Retina (tissue), 1 donor: ENCODE data around the gene IRAK1.
A peak's percentile ranks its signal among the peaks of the same experiment; 100 is the strongest.

Experiments
- DNase-seq: peaks from one replicate; pipeline ENCODE4 v3.0.0-alpha.2; 2016

Gene IRAK1

DNA sequence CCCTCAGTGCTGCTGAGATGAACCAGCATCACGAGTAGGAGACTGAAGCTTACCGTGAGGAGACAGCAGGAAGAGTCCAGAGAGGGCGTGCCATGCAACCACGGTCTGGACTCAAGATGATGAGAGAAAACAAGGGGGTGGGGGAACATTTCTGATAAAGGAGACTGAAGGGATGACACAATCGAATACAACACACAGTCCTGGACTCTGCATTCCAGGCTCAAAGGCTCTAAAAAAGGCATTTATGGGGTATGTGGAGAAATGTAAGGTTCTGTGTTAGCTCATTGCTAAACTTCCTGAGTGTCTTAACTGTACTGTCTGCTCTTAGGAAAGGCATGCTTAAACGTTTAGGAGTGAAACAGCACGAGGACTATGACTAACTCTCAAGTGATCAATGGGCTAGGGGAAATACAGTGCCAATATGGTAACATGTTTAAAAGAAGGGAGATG is 20.6 kb upstream of the IRAK1 start:
- DNase-seq = no peak

DNA sequence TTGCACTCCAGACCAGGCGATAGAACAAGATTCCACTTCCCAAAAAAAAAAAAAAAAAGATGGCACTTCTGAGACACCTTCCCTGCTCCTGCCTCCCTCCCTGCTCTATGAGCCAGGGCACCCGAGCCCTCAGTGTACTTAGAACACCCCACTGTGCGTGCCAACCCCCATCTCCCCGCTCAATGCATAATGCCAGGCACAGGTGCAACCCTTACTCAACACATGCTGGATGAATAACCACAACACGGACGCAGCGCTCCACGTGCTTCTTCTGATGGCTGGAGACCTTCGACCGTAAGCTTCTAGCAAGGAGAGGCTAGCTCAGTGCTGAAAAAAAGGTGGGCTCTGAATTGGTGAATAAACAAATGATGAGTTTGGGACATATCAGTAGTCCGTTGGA is 19.9 kb upstream of the IRAK1 start:
- no peak for DNase-seq

DNA sequence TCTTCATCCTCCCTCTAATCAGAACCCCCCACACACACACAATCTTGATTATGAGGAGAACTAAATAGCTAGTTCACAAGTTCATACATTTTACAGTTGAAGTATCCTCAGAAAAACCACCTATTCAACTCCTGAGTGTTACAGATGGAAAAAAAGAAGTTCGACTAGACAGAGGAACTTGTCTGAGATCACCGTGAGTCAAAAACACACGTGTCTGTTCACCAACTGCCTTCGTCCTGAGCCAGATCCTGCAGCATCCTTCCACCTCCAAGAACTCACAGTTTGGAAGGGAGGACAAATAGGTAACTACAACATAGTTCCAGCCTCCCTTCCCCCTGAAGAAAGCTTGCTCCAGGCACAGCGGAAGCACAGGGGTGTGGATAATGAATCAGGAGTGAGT is 19.0 kb upstream of the IRAK1 start:
- DNase-seq = no peak

DNA sequence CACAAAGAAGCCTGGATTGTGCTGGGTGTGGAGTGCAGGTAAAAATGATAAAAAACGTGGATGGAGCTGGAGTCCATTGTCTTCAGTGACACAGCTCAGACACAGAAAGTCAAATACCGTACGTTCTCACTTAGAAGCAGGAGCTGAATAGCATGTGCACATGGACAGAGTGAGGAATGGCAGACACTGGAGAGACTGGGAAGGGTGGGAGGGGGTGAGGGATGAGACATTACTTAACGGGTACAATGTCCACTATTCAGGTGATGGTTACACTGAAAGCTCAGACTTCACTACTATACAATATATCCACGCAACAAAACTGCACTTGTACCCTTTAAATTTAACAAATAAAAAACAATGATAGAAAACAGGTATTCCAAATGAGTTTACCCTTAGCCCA is 18.1 kb upstream of the IRAK1 start:
- DNase-seq = no peak

DNA sequence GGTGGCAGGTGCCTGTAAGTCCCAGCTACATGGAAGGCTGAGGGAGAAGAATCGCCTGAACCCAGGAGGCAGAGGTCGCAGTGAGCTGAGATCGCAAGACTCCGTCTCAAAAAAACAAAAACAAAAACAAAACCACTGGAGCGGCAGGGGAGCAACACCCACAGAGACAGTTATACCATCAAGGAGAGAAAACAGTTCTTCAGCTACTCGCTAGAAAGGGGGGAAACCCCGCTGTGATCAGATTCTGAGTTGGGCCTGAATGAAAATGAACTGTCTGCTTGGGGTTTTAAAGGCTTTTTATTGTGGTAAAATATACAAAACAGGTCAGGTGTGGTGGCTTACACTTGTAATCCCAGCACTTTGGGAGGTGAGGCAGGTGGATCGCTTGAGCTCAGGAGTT is 16.8 kb upstream of the IRAK1 start:
- DNase-seq = no peak

DNA sequence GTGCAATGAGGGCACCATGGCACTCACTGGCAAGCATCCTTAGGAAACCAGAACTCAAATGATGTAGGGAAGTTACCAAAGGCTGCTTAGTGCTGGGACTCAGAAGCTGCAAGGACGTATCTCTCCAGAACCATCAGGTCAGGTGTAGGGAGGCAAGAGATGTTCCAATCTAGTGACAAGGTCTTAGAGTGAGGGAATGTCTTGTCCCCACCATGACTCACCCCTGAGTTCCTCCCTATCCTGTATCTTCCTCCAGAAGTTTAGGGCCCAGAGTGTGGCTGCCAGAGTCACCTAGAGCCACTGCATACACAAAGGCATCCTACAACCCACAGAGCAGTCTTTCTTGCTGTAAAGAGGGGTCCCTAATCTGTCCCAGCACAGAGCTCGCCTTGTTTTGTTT is 14.1 kb upstream of the IRAK1 start:
- no peak for DNase-seq

DNA sequence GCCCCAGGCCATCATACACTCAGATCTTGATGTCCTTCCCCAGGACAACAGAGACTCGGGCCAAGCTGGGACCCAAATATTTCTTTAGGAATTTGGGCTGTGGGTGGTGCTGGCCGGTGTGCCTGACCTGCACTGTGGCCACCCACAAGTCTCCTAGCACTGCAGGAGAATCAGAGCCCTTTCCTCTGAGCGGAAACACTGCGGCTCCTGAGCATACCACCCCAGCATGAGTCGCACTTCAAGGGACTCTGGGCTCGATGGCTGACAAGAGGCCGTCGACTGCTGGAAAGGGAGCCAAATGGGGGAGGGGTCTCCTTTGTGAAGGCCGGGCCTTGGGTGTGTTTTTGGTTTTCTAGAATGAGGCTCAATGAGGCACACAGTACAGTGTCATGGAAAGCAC is 13.0 kb upstream of the IRAK1 start:
- DNase-seq = no peak

DNA sequence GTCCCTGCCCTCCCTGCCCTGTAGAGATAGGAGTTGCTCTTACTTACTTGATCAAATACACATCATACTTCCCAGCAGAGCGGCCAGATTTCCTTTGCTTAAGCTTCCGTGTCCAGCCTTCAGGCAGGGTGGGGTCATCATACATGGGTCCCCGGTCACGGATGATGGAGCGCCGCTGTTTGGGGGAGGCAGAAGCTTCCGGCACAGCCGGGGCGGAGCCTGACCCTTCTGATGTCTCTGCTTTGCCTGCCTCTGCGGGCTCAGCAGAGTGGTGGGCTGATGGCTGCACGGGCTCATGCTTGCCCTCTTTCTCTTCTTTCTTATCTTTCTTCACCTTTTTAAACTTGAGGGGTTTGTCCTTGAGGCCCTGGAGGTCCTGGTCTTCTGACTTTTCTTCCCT is 12.5 kb upstream of the IRAK1 start:
- no peak for DNase-seq

DNA sequence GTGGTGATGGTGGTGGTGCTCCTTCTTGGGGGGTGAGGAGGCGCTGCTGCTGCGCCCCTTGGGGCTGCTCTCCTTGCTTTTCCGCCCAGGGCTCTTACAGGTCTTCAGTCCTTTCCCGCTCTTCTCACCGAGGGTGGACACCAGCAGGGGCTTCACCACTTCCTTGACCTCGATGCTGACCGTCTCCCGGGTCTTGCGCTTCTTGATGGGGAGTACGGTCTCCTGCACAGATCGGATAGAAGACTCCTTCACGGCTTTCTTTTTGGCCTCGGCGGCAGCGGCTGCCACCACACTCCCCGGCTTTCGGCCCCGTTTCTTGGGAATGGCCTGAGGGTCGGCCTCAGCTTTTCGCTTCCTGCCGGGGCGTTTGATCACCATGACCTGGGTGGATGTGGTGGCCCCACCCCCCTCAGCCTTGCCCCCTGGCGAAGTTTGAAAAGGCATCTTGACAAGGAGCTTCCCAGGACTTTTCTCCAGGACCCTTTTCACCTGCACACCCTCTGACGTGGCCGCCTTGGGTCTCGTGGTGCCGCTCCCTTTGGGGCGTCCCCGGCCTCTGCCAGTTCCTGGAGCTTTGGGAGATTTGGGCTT is 11.1 kb upstream of the IRAK1 start:
- no peak for DNase-seq

DNA sequence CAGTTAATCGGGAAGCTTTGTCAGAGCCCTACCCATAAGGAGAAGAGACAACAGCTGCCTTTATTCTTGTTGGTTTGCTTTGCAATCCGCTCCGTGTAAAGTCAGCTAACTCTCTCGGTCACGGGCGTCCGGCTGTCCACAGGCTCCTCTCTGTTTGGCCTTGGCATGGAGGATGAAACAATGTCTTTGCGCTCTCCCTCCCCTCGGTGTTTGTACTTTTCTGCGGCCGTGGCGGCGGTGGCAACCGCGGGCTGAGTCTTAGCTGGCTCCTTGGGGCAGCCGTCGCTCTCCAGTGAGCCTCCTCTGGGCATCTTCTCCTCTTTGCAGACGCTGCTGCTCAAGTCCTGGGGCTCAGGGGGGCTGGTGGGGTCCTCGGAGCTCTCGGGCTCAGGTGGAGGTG is 10.6 kb upstream of the IRAK1 start:
- DNase-seq = no peak

DNA sequence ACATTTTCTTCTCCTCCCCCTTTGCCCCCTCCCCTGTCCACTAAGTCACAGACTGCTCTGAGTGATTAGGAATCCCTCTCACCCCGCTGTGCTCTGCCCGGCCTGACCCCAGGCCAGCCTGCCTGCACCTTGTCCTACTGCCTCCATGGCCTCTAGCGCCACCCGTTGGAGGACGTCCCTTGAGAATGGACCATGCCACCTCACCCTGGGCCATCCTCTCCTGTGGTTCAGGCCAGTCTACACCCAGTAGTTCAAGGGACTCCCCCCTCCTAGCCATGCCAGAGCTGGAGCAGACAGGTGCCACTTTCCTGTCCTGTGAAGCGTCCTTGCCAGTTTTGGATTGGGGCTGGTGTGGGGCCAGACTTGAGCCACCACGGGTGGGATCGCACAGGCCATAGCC is 9.7 kb upstream of the IRAK1 start:
- no peak for DNase-seq

DNA sequence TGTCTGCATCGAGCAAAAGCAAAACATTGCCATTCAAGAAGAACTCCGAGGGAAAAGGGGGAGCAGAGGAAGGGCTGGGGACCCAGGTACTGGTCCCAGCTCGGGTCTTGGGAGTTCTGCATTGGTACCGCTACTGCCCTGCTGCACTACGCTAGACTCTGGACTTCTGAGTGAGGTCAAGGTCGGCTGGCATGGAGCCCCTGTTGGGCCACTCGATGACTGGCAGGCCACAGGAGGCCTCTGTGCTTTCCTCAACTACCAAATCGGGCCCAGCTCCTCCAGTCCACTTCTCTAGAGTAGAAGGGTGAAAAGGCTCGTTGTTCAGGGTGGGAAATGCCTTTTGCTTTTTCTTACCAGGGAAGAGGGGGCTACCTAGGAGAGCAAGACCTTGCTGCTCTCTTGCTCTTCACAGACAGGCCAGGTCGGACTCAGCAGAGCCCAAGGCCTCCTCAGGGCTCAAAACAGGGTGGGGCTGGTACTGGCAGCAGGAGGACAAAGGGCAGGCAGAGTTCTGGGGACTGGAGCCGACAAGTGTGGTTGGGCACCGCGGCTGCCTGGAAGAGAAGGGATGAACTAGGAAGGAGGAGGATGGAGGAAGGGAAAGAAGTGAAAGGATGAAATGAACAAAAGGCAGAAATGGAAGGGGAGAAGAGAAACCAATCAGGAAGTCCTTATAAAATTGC is 8.9 kb upstream of the IRAK1 start:
- no peak for DNase-seq

DNA sequence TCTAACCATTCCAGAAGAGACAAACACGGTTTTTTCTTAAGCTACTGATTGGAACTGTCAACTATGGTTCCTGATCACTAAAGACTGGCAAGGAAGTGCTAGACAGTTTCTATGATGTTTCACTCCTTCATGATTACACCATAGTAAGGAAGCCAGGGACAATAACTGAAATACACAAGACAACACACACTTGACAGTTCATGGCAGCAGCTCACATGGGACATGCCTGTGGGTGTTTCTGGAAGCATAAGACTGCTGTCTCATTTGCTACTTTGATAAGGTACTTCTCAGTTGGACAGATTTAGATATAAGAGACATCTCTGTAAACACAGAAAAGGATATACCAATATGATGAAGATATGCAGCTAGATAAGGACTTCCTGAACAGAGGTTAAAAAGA is 8.3 kb upstream of the IRAK1 start:
- DNase-seq = no peak

DNA sequence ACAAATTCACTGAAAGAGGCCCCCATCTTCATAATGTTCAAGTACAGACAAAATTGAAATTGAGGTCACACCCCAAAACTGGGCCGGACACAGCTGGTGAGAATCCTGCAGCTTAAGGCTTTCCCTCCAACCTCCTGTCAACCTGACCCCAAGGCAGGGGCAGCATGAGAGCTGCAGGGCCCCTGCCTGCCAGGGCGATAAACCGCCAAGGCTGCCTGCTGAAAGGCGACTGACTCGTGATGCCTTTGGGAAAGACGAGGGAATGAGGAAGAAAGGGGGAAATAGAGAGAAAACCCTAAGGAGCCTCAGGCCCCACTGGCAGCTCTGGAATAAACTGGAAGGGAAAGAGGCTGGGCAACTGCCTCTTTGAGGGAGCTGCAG is 7.3 kb upstream of the IRAK1 start:
- DNase-seq = peak; percentile 51

DNA sequence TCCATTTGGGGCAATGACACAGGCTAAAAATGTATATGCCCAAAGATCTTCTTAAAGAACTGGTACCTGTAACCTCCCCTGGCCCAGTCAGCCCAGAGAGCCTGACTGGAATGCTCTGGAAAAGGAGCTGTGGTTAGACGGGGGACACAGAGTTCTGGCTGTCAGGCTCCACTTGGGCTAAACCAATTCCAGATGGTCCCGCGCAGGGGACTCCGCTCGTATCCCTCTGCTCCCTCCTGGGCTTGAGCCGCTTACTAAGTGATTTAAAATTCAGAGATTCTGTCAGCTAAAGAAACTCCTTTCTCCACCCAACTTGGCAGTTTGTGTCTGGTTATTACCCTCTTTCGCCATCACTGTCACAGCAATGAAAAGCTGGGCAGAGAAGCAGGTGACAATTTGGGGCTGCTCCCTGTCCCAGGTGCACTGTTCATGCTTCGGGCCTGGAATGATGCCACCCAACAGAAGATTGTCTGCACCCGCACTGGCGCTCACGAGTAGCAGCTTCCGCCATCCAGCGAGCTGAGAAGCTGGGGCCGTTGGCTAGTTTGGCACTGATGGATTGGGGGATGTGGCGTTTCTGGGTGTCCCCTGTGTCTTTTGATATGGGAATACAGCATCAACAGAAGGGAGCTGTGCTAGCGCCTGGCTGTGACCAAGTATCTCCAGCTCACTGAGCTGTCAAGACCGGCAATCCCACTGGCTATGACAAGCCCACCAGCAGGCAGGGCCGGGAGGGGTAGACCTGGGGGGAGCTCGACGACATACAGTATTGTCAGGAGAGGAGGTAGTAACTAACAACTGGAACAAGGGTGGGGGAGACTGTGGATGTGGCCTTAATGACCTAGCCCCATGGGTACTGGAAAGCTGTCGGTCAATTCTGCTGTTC is 6.7 kb upstream of the IRAK1 start:
- peak; percentile 60 for DNase-seq

DNA sequence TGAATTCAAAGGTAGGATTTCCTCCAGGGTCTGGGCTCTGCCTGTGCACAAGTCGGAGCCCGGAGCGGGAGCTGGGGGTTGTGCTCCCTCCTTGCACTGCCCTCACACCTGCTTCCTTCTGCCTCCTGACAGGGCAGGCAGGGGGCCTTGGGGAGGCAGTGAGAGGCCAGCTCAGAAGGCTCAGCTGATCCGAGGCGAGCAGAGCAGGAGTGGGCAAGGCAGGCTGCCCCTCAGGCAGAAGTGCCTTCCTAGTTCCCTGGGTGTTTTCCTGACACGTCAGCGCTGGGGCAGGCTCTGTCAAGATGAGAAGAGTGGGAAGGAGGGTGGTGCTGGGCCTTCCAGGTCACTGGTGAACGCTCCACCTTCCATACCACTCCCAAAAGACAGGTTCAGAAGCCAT is 5.5 kb upstream of the IRAK1 start:
- no peak for DNase-seq

DNA sequence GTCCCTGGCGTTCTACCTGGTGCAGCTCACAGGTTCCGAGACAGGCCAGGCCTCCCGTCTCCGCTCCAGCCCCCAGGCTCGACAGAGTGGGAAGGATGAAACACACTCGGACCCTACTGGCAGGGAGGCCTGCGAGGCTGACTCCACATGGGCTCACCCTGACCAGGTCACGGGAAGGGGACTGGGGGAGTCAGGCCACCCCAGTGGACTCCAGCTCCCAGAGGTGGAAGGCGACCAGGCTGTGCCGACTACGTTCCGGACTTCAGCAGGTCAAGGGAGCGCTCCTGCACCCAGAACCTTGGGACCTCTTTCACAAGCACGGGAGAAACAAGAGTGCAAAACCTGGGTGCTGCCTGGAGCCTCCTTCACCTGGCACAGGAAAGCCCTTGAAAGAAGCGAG is 4.6 kb upstream of the IRAK1 start:
- no peak for DNase-seq

DNA sequence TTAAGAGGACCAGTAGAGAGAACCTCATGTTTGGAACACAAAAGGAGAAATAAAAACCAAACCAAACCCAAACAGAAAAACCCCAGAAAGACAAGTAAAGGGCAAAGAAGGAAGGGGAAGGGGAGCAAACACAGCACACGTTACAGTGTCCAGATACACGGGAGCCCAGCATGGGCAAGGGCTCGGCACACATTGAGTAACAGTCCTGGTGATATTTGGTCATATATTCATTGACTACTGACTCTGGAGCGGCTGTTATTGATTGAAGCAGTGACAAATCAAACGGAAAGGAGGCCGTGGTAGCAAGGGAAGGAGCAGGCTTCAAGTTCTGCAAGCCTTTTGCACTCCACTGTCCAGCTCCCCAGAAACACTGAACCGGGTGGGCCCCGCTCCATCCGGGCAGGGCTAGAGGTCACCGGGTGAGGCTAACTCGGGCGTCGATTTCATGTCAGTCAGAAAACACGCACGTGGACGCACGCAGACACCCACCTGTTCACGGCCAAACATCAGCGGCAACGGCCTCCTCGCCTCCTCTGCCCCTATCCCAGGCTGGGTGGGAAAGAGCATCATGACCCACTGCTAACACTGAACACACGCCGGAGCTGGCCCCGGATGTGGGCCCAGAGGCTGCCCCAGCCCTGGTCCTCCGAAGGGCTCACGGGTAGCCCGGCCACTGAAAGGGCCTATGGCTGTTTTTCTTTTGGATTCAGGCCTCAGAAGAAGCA is 3.7 kb upstream of the IRAK1 start:
- DNase-seq = no peak

DNA sequence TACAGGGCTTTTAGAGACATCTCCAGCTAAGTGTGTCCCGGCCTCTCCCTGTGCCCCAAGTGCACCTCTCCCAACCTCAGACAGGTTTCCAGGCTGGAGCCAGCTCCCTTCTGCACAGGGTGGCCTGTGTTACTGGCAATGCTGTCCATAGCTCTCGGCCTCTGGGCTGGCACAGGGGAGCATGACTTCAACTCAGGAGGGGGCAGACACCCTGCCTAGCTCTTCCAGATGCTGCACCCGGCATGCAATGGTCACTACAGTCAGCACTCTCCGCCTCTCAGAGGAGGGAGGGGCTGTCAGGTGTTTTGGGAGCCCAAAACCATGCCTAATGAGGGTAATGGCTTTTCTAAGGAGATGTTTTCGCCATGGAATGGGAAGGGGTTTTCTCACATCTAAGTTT is 2.4 kb upstream of the IRAK1 start:
- DNase-seq = no peak

DNA sequence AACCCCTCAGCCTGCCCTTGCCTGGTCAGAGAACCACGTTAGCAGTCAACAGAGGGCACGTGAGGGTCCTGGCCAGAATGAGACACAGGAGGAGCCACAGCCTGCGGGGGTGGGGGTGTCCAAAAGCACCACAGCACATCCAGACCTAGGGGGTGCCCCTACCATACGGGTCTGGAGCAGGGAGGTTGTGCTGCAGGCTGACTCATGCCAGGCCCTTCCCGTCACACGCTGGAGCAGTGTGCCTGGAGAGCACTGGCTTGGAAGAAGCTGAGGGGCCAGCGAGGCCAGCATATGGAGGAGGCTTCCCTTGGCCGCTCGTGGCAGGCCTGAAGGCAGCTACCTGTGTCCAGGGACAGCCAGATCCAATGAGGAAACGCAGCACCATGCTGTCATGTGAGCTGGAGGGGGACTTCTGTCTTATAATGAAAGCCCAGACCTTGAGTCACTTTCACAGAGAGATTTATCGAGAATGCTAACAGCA is 1.5 kb upstream of the IRAK1 start:
- no peak for DNase-seq

DNA sequence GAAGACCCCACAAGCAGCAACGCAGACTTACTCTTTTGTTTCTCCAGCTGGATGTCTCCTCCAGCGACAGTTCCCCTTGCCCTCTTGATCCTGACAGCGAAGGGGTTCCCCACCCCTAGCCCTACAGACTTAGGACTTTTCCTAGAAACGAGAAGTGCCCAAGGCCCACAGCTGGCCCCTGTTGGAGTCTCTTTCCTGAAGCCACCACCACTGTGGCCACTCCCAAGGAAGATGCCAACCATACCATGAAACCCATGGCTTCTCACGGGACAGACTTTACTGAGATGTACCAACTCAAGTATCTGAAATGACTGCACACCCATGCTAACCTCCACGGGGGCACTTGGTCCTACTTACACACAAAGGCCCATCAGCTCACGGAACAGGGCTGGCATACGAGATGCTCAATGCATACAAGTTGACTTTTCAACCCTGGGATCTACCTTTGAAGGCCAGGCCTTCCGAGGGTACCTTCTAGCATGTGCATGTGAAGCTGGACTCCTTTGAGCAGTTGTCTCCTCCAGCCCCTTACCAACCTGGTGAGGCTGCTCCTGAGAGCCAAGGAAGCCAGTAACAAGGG is 924 bp upstream of the IRAK1 start:
- no peak for DNase-seq

DNA sequence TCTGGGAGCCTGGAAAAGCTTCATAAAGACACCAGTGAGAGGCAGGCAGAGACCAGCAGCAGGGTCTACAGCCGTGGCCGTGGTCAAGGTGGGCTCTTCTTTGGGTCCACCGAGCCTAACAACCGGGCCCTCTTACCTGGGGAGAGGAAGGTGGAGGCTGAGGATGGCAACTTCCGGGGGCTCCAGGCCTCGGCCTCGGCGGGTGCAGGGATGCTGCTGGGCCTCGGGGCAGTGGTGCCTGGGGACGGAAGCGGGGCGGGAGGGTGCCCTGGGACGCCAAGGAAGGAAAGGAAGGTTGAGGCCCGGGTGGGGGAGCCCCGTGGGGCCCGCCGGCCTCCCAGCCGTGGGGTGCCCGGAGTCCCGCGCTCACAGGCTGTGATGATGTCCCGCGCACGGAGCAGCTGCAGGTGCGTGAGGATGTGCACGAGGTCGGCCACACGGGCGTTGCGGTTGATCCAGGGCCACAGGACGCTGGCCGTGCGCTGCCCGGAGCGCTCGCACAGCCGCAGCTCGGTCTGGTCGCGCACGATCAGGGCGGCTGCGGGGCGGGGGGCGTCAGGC is 561 bp downstream of the IRAK1 start:
- no peak for DNase-seq
